ENCODE results near the gene TRIM4. TPM values are rescaled to one million over a fixed set of nuclear protein-coding genes. Genes with fewer than 3 reads are reported as not detected.

The TRIM4 gene
- total and polyA plus RNA-seq, 2 donors (not counting 3 experiments of a cell fraction or from before 2014, with no cell fraction given), result 13.0 to 22.1 TPM

DNA sequence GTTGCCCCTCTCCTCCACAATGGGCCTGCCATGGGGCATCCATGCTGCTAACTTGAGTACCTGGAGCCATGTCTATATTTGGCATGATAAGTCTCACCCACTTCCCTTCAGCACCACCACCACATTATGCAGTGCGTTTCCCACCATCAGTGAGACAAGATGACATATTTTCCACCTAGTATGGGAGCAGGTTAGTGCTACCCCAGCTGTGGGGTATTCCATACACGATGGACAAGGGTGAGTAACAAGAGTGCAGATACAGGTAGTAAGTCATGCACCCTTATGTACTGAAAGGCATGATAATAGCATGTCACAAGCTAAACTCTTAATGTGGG, 21.3 kb downstream of the TRIM4 start:
- Histone ChIP-seq H3K27me3 (ENCODE audit: control insufficient read depth in 2 of 2, insufficient read depth in 2 of 2, low read length in 2 of 2) (no peaks in the 10 kb centered on the region), H3K4me1 (ENCODE audit: control insufficient read depth, extremely low read depth, insufficient read depth, low read length) (no peaks in the 10 kb centered on the region), H2AFZ (ENCODE audit: low read depth, low read length) (no peak overlapping the region), H3K9ac (replicated peaks; ENCODE audit: extremely low read depth, insufficient read depth, low read length) (no peak overlapping the region), H4K20me1 (replicated peaks; ENCODE audit: control insufficient read depth, extremely low read depth, insufficient read depth, low read length) (no peaks in the 10 kb centered on the region), H3K27ac (ENCODE audit: insufficient read depth, low read depth, low read length) (no peak overlapping the region), H3K79me2 (ENCODE audit: control insufficient read depth, insufficient read depth, low read length) (no peaks in the 10 kb centered on the region), H3K4me2 (ENCODE audit: insufficient read depth, low read length) (no peak overlapping the region), H3K9me1 (replicated peaks; ENCODE audit: control insufficient read depth, extremely low read depth, insufficient read depth, low read length) (no peaks in the 10 kb centered on the region), H3K4me3 (replicated peaks in 1 of 3; ENCODE audit: insufficient read depth in 1 of 3, low read depth in 1 of 3, low read length in 3 of 3) (no peak overlapping the region), H3K9me3 (replicated peaks; ENCODE audit: control insufficient read depth, insufficient read depth, low read length) (no peaks in the 10 kb centered on the region), H3K36me3 (ENCODE audit: control insufficient read depth in 2 of 2, extremely low read depth in 1 of 2, insufficient read depth in 2 of 2, low read length in 2 of 2) (peaks cover 4 to 8% of the 10 kb centered on the region in 2 experiments)
- DNase-seq (ENCODE audit: low read depth, low spot score) (no peak), FAIRE-seq (no peak)
- BruUV-seq (replicated peaks), result no TSS peak
- no peak for TF ChIP-seq FOS (IDR thresholded peaks at IDR 0.05; ENCODE audit: borderline replicate concordance, insufficient read depth, low read length)
- no peak for TF ChIP-seq EZH2 (IDR thresholded peaks at IDR 0.05; ENCODE audit: borderline replicate concordance, low read depth, low read length, severe bottlenecking)
- TF ChIP-seq, protein P1, sequence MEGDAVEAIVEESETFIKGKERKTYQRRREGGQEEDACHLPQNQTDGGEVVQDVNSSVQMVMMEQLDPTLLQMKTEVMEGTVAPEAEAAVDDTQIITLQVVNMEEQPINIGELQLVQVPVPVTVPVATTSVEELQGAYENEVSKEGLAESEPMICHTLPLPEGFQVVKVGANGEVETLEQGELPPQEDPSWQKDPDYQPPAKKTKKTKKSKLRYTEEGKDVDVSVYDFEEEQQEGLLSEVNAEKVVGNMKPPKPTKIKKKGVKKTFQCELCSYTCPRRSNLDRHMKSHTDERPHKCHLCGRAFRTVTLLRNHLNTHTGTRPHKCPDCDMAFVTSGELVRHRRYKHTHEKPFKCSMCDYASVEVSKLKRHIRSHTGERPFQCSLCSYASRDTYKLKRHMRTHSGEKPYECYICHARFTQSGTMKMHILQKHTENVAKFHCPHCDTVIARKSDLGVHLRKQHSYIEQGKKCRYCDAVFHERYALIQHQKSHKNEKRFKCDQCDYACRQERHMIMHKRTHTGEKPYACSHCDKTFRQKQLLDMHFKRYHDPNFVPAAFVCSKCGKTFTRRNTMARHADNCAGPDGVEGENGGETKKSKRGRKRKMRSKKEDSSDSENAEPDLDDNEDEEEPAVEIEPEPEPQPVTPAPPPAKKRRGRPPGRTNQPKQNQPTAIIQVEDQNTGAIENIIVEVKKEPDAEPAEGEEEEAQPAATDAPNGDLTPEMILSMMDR (IDR thresholded peaks at IDR 0.05; ENCODE audit: extremely low read depth in 1 of 2, insufficient read depth in 1 of 2, low read depth in 1 of 2, low read length in 2 of 2), result no peak
- no peak for TF ChIP-seq MAX (IDR thresholded peaks at IDR 0.05; ENCODE audit: insufficient read depth, insufficient read length)
- dilution Hi-C loops (cut with MboI; ENCODE audit: extremely low pct_ligation_motif_present, low sequenced_read_pairs), result no loop called here
- ChIA-PET POLR2A (no interaction called here), CTCF (no interaction called here)
- intact Hi-C loops (cut with micrococcal nuclease), result no loop called here

GRCh38 chr7:99897322-99898022, 21.9 kb downstream of the TRIM4 start:
- Histone ChIP-seq H3K4me1 (ENCODE audit: control insufficient read depth, extremely low read depth, insufficient read depth, low read length) (no peaks in the 10 kb centered on the region), H3K9me3 (replicated peaks; ENCODE audit: control insufficient read depth, insufficient read depth, low read length) (no peaks in the 10 kb centered on the region), H2AFZ (ENCODE audit: low read depth, low read length) (no peak overlapping the region), H3K27me3 (ENCODE audit: control insufficient read depth in 2 of 2, insufficient read depth in 2 of 2, low read length in 2 of 2) (no peaks in the 10 kb centered on the region), H3K27ac (ENCODE audit: insufficient read depth, low read depth, low read length) (no peak overlapping the region), H3K4me2 (ENCODE audit: insufficient read depth, low read length) (no peak overlapping the region), H3K36me3 (ENCODE audit: control insufficient read depth in 2 of 2, extremely low read depth in 1 of 2, insufficient read depth in 2 of 2, low read length in 2 of 2) (peaks cover 4 to 8% of the 10 kb centered on the region in 2 experiments), H4K20me1 (replicated peaks; ENCODE audit: control insufficient read depth, extremely low read depth, insufficient read depth, low read length) (no peaks in the 10 kb centered on the region), H3K4me3 (replicated peaks in 1 of 3; ENCODE audit: insufficient read depth in 1 of 3, low read depth in 1 of 3, low read length in 3 of 3) (no peak overlapping the region), H3K9ac (replicated peaks; ENCODE audit: extremely low read depth, insufficient read depth, low read length) (no peak overlapping the region), H3K79me2 (ENCODE audit: control insufficient read depth, insufficient read depth, low read length) (no peaks in the 10 kb centered on the region), H3K9me1 (replicated peaks; ENCODE audit: control insufficient read depth, extremely low read depth, insufficient read depth, low read length) (no peaks in the 10 kb centered on the region)
- dilution Hi-C loops (cut with MboI; ENCODE audit: extremely low pct_ligation_motif_present, low sequenced_read_pairs), result no loop called here
- DNase-seq (ENCODE audit: low read depth, low spot score) (no peak), FAIRE-seq (no peak)
- POLR2A ChIA-PET, result no interaction called here
- no peak for TF ChIP-seq EZH2 (IDR thresholded peaks at IDR 0.05; ENCODE audit: borderline replicate concordance, low read depth, low read length, severe bottlenecking)
- no peak for TF ChIP-seq JUN (IDR thresholded peaks at IDR 0.05; ENCODE audit: borderline replicate concordance, insufficient read depth, insufficient read length, low read depth)
- BruUV-seq (replicated peaks), result no TSS peak
- CTCF ChIA-PET, result no interaction called here
- intact Hi-C loops (cut with micrococcal nuclease), result no loop called here
